Measurements from ENCODE around the gene SAMD11.

DNA sequence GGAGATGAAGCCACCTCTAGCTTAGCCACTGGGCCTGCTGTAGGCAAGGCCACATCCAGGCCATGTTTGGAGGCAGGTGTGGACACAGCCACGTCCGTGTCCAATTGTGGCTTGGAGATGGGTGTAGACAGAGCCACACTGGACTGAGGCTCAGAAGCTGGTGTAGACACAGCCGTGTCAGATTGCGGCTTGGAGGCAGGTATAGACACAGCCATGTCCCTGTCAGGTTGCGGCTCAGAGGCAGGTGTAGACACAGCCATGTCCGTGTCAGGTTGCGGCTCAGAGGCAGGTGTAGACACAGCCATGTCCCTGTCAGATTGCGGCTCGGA, 56.0 kb downstream of the SAMD11 start:
- TF ChIP-seq JUND (IDR thresholded peaks at IDR 0.05) = no peak
- TF ChIP-seq, protein P1, sequence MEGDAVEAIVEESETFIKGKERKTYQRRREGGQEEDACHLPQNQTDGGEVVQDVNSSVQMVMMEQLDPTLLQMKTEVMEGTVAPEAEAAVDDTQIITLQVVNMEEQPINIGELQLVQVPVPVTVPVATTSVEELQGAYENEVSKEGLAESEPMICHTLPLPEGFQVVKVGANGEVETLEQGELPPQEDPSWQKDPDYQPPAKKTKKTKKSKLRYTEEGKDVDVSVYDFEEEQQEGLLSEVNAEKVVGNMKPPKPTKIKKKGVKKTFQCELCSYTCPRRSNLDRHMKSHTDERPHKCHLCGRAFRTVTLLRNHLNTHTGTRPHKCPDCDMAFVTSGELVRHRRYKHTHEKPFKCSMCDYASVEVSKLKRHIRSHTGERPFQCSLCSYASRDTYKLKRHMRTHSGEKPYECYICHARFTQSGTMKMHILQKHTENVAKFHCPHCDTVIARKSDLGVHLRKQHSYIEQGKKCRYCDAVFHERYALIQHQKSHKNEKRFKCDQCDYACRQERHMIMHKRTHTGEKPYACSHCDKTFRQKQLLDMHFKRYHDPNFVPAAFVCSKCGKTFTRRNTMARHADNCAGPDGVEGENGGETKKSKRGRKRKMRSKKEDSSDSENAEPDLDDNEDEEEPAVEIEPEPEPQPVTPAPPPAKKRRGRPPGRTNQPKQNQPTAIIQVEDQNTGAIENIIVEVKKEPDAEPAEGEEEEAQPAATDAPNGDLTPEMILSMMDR (IDR thresholded peaks at IDR 0.05) = no peak
- TF ChIP-seq FOXJ3 (CRISPR knock-in tag; IDR thresholded peaks at IDR 0.05) = no peak
- no peak for TF ChIP-seq MXI1 (IDR thresholded peaks at IDR 0.05; ENCODE audit: low read depth, low read length)
- no peak for TF ChIP-seq FOXM1 (IDR thresholded peaks at IDR 0.05; ENCODE audit: low read depth)
- TF ChIP-seq, protein P2, sequence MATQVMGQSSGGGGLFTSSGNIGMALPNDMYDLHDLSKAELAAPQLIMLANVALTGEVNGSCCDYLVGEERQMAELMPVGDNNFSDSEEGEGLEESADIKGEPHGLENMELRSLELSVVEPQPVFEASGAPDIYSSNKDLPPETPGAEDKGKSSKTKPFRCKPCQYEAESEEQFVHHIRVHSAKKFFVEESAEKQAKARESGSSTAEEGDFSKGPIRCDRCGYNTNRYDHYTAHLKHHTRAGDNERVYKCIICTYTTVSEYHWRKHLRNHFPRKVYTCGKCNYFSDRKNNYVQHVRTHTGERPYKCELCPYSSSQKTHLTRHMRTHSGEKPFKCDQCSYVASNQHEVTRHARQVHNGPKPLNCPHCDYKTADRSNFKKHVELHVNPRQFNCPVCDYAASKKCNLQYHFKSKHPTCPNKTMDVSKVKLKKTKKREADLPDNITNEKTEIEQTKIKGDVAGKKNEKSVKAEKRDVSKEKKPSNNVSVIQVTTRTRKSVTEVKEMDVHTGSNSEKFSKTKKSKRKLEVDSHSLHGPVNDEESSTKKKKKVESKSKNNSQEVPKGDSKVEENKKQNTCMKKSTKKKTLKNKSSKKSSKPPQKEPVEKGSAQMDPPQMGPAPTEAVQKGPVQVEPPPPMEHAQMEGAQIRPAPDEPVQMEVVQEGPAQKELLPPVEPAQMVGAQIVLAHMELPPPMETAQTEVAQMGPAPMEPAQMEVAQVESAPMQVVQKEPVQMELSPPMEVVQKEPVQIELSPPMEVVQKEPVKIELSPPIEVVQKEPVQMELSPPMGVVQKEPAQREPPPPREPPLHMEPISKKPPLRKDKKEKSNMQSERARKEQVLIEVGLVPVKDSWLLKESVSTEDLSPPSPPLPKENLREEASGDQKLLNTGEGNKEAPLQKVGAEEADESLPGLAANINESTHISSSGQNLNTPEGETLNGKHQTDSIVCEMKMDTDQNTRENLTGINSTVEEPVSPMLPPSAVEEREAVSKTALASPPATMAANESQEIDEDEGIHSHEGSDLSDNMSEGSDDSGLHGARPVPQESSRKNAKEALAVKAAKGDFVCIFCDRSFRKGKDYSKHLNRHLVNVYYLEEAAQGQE (IDR thresholded peaks at IDR 0.05; ENCODE audit: low read depth, low read length) = no peak
- no peak for TF ChIP-seq NFIC (IDR thresholded peaks at IDR 0.05; ENCODE audit: borderline replicate concordance)
